Spleen (tissue), 7 donors: Measurements from ENCODE around the gene UNCX.

Experiments used
- POLR2A ChIP-seq, 3 donors: fragments of 450-650 bp; IDR thresholded peaks; one replicate each; pipeline ENCODE4 v1.5.1; 2017; ENCODE audit warnings: antibody characterized with exemption in 3 of 3, mild to moderate bottlenecking in 1 of 3
- POLR2AphosphoS5 ChIP-seq, 3 donors: sonication (generic); formaldehyde crosslinking; IDR thresholded peaks; one replicate each; pipeline ENCODE4 v1.5.1; 2017; ENCODE audit warnings: antibody characterized with exemption in 3 of 3
- TF ChIP-seq, protein P1 (sequence below), 11 experiments: fragments of 200-600 bp in 7 of 11; fragments of 450-650 bp in 4 of 11; sonication (generic) in 4 of 11; IDR thresholded peaks in 8 of 11; conservative IDR thresholded peaks in 3 of 11; 1 replicate in 7 of 11; 2 replicates in 4 of 11; pipeline versions ENCODE4 v1.4.0 to v1.8.0; 2016 to 2021; ENCODE audit warnings: antibody characterized with exemption in 11 of 11, inconsistent platforms in 4 of 11, mild to moderate bottlenecking in 1 of 11
- donor health status: DM: no; HTN: no; CAD: no; lungs with moderate emphysema.
- donor health status: DM: no; HTN: no; CAD: no.
- donor health status: DM: no; HTN: no; CAD: no.

DNA sequence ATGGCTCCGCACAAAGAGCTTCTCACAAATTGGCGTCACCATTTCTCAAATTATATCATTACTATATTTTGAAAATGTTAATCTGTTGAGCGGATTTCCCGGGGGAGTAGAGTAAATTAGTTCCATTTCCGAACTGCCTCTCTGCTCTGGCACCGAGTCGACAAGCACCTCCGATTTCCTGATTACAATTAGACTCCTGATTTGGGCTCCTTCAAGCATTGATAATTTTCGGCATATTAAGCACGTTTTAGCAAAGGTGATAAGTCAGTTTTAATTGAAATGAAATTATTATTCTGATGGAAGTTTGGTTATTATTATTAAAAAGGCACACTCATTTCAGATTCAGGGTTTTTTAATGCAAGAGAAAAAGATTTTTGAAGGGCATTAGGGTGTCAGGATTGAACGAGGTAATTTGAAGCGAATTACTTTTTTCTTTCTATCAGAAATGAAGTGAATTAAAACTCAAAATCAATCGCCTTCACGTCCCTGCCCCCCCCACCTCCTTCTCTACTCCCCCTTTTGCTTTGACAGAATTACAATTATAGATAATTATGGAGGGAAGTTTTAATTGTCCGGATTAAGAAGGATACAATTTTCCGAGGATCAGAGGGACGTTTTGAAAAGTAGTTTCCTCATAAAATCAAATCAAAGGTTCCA is 4.0 kb upstream of the UNCX start:
- TF ChIP-seq, protein P1, sequence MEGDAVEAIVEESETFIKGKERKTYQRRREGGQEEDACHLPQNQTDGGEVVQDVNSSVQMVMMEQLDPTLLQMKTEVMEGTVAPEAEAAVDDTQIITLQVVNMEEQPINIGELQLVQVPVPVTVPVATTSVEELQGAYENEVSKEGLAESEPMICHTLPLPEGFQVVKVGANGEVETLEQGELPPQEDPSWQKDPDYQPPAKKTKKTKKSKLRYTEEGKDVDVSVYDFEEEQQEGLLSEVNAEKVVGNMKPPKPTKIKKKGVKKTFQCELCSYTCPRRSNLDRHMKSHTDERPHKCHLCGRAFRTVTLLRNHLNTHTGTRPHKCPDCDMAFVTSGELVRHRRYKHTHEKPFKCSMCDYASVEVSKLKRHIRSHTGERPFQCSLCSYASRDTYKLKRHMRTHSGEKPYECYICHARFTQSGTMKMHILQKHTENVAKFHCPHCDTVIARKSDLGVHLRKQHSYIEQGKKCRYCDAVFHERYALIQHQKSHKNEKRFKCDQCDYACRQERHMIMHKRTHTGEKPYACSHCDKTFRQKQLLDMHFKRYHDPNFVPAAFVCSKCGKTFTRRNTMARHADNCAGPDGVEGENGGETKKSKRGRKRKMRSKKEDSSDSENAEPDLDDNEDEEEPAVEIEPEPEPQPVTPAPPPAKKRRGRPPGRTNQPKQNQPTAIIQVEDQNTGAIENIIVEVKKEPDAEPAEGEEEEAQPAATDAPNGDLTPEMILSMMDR (IDR thresholded peaks at IDR 0.05 in 8 of 11, conservative IDR thresholded peaks at IDR 0.05 in 3 of 11), result no peak
- no peak for TF ChIP-seq POLR2A (IDR thresholded peaks at IDR 0.05)
- no peak for TF ChIP-seq POLR2AphosphoS5 (IDR thresholded peaks at IDR 0.05)
